H9 (cell line): ENCODE results near the gene SLC2A8. TPM values are rescaled to one million over a fixed set of nuclear protein-coding genes. Genes with fewer than 3 reads are reported as not detected.

Source experiments
- DNase-seq: peaks from one replicate; pipeline ENCODE4 v3.0.0-alpha.2; 2017
- H2AFZ ChIP-seq: one replicate; pipeline ENCODE4 v1.6.1; 2013; ENCODE audit warnings: mild to moderate bottlenecking, low read length, control low read depth, moderate library complexity
- H2AK5ac ChIP-seq: 2 replicates; pipeline ENCODE4 v1.6.1; 2013; ENCODE audit warnings: low read length, control low read depth, mixed read lengths; ENCODE audit not compliant: insufficient read length
- H2BK120ac ChIP-seq: one replicate; pipeline ENCODE4 v1.6.1; 2013; ENCODE audit warnings: low read depth, mild to moderate bottlenecking, low read length, control low read depth, inconsistent platforms; ENCODE audit not compliant: poor library complexity, severe bottlenecking
- H2BK12ac ChIP-seq: 2 replicates; pipeline ENCODE4 v1.6.1; 2013; ENCODE audit warnings: low read length, control low read depth, mixed read lengths, low read depth; ENCODE audit not compliant: insufficient read length
- H2BK15ac ChIP-seq: 2 replicates; pipeline ENCODE4 v1.6.1; 2013; ENCODE audit warnings: low read depth, low read length, control low read depth
- H2BK20ac ChIP-seq: one replicate; pipeline ENCODE4 v1.6.1; 2013; ENCODE audit warnings: low read depth, mild to moderate bottlenecking, low read length, control low read depth, inconsistent platforms; ENCODE audit not compliant: poor library complexity, severe bottlenecking
- H2BK5ac ChIP-seq: 2 replicates; pipeline ENCODE4 v1.6.1; 2013; ENCODE audit warnings: low read length, control low read depth, mixed read lengths; ENCODE audit not compliant: insufficient read length
- H3K14ac ChIP-seq: 2 replicates; pipeline ENCODE4 v1.6.1; 2013; ENCODE audit warnings: low read length, control low read depth; ENCODE audit not compliant: insufficient read depth
- H3K18ac ChIP-seq: 2 replicates; pipeline ENCODE4 v1.6.1; 2013; ENCODE audit warnings: low read depth, mild to moderate bottlenecking, mixed read lengths, low read length, control low read depth; ENCODE audit not compliant: insufficient read length
- H3K23ac ChIP-seq: 2 replicates; pipeline ENCODE4 v1.6.1; 2013; ENCODE audit warnings: low read length, control low read depth, mixed read lengths, low read depth; ENCODE audit not compliant: insufficient read length
- H3K23me2 ChIP-seq: 2 replicates; pipeline ENCODE4 v1.6.1; 2013; ENCODE audit warnings: low read depth, mild to moderate bottlenecking, mixed read lengths, low read length, control low read depth; ENCODE audit not compliant: insufficient read length, poor library complexity, severe bottlenecking
- H3K27ac ChIP-seq: 2 replicates; pipeline ENCODE4 v1.5.1; 2013; ENCODE audit warnings: low read length, control low read depth, mixed read lengths, low read depth; ENCODE audit not compliant: insufficient read length
- H3K27me3 ChIP-seq: 2 replicates; pipeline ENCODE4 v1.6.1; 2013; ENCODE audit warnings: low read length, control low read depth, inconsistent platforms; ENCODE audit not compliant: insufficient read depth
- H3K4ac ChIP-seq: 2 replicates; pipeline ENCODE4 v1.6.1; 2013; ENCODE audit warnings: low read depth, mild to moderate bottlenecking, control low read depth, inconsistent platforms, low read length, moderate library complexity
- H3K4me1 ChIP-seq: 2 replicates; pipeline ENCODE4 v1.6.1; 2013; ENCODE audit warnings: low read length, control low read depth, inconsistent platforms; ENCODE audit not compliant: insufficient read depth
- H3K4me2 ChIP-seq: 2 replicates; pipeline ENCODE4 v1.6.1; 2013; ENCODE audit warnings: low read length, control low read depth, mixed read lengths; ENCODE audit not compliant: insufficient read length, insufficient read depth
- H3K56ac ChIP-seq: 2 replicates; pipeline ENCODE4 v1.6.1; 2013; ENCODE audit warnings: low read depth, mild to moderate bottlenecking, mixed read lengths, low read length, control low read depth; ENCODE audit not compliant: insufficient read length
- H3K79me1 ChIP-seq: 2 replicates; pipeline ENCODE4 v1.6.1; 2013; ENCODE audit warnings: low read depth, mild to moderate bottlenecking, moderate library complexity, low read length, control low read depth, inconsistent platforms; ENCODE audit not compliant: insufficient read depth, poor library complexity, severe bottlenecking
- H3K79me2 ChIP-seq: 2 replicates; pipeline ENCODE4 v1.6.1; 2013; ENCODE audit warnings: low read length, control low read depth, inconsistent platforms; ENCODE audit not compliant: insufficient read depth
- H3K9ac ChIP-seq: 2 replicates; pipeline ENCODE4 v1.6.1; 2013; ENCODE audit warnings: low read length, control low read depth, mixed read lengths; ENCODE audit not compliant: insufficient read length; ENCODE audit errors: extremely low read depth
- H3K9me3 ChIP-seq: one replicate; pipeline ENCODE4 v1.6.1; 2013; ENCODE audit warnings: low read depth, low read length, inconsistent platforms; ENCODE audit not compliant: control insufficient read depth
- H3T11ph ChIP-seq: one replicate; pipeline ENCODE4 v1.6.1; 2013; ENCODE audit warnings: mild to moderate bottlenecking, low read length, control low read depth, inconsistent platforms
- H4K20me1 ChIP-seq: one replicate; pipeline ENCODE4 v1.6.1; 2013; ENCODE audit not compliant: control insufficient read depth, insufficient read length, insufficient read depth
- H4K5ac ChIP-seq: 2 replicates; pipeline ENCODE4 v1.6.1; 2013; ENCODE audit warnings: low read depth, mild to moderate bottlenecking, mixed read lengths, low read length, control low read depth; ENCODE audit not compliant: insufficient read length
- H4K8ac ChIP-seq: replicated peaks from 2 replicates; pipeline ENCODE4 v1.6.1; 2013; ENCODE audit warnings: low read length, control low read depth, mixed read lengths, low read depth; ENCODE audit not compliant: insufficient read length
- H4K91ac ChIP-seq: 2 replicates; pipeline ENCODE4 v1.6.1; 2013; ENCODE audit warnings: low read depth, mild to moderate bottlenecking, moderate library complexity, mixed read lengths, low read length, control low read depth; ENCODE audit not compliant: insufficient read length
- H3K27ac Mint-ChIP-seq, 3 experiments: 2 replicates in 2 of 3; 3 replicates in 1 of 3; pipeline ENCODE4 v1.8.0; 2020 to 2021; ENCODE audit warnings: mixed read lengths in 3 of 3, mild to moderate bottlenecking in 1 of 3, moderate library complexity in 1 of 3
- H3K27me3 Mint-ChIP-seq: 2 replicates; pipeline ENCODE4 v1.8.0; 2021; ENCODE audit warnings: low read depth, mild to moderate bottlenecking, moderate library complexity, mixed read lengths
- H3K36me3 Mint-ChIP-seq, 3 experiments: 2 replicates in 2 of 3; 3 replicates in 1 of 3; pipeline ENCODE4 v1.8.0; 2020 to 2021; ENCODE audit warnings: low read depth in 3 of 3, mixed read lengths in 3 of 3; ENCODE audit not compliant: insufficient read depth in 1 of 3
- H3K4me1 Mint-ChIP-seq, 2 experiments: 2 replicates each; pipeline ENCODE4 v1.8.0; 2020; ENCODE audit warnings: mixed read lengths in 2 of 2
- H3K4me3 Mint-ChIP-seq, 2 experiments: 2 replicates in 1 of 2; 3 replicates in 1 of 2; pipeline ENCODE4 v1.8.0; 2020 to 2021; ENCODE audit warnings: mild to moderate bottlenecking in 2 of 2, mixed read lengths in 2 of 2, moderate library complexity in 1 of 2
- H3K9me3 Mint-ChIP-seq, 2 experiments: 2 replicates in 1 of 2; 3 replicates in 1 of 2; pipeline ENCODE4 v1.8.0; 2020; ENCODE audit warnings: mild to moderate bottlenecking in 2 of 2, mixed read lengths in 2 of 2, moderate library complexity in 1 of 2
- WGBS: extraction: QIAGEN DNeasy Blood & Tissue Kit; methylation state at CpG from one replicate; pipeline ENCODE4 v1.1.7; 2013; ENCODE audit warnings: missing lambda C conversion rate, low lambda C conversion rate, mixed read lengths; ENCODE audit not compliant: insufficient read length; ENCODE audit errors: extremely low coverage; 5-methylcytosine and 5-hydroxymethylcytosine counted together
- total RNA-seq: library from RNA; stranded (reverse); gene quantifications from 2 replicates; pipeline ENCODE4 v1.2.1, GENCODE V29; 2021
- TF ChIP-seq, protein P1 (sequence below): fragments of 200-600 bp; sonication (generic); conservative IDR thresholded peaks from 3 replicates; pipeline ENCODE4 v1.8.0; 2021; ENCODE audit warnings: antibody characterized with exemption, mild to moderate bottlenecking

Gene SLC2A8
- total RNA-seq, 1 experiment from 2014 or later: 38.3 TPM

DNA sequence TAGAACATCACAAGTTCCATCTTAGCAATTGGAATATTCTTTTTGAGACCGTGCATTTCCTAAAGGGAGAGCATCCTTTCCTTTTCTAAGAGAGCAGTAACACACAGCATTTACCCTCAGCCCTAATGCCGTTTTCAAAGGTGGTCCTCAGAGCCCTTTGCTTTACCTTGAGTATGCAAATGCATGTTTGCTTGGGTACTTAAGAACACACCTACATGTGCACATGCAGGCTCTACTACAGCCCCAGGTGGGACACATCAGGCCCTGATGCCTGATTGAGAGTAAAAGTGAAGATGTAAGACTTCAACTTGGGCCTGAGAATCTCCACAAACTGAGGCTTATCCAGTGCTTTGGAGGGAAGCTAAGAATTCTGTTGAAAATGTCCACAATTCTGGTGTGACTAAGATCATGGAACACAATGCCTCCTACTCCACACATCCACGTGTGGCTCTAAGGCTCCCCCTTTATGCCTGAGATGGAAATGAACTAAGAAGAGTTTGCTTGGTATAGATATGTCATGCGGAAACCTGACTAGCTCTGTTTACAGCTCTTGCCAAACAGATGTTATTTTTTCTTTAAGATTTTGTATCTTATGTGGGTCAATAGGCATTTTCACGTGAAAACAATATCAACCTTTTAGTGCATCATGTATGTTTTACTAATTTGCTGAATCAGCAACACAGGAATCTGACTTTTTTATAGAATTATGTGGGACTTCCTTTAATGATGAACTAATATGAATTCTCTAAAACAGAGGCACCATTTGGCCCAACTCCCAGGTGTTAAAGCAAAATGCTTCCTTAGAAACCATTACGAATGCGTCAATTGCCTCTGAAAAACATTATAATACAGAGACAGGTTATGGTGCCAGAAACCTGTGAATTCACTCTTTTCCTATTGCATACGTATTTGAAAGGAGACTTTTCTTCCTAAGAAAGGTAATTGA, 48.9 kb upstream of the SLC2A8 start:
- Histone ChIP-seq H3K9me3 (no peaks in the 10 kb centered on the region), H4K20me1 (no peaks in the 10 kb centered on the region), H3K14ac (no peak overlapping the region), H3K27ac (no peak overlapping the region), H3T11ph (no peak overlapping the region), H2BK20ac (no peak overlapping the region), H3K79me2 (no peaks in the 10 kb centered on the region), H2BK12ac (no peak overlapping the region), H4K8ac (no peak overlapping the region), H3K79me1 (no peaks in the 10 kb centered on the region), H3K18ac (no peak overlapping the region), H3K56ac (no peak overlapping the region), H2AK5ac (no peak overlapping the region), H3K23ac (no peak overlapping the region), H3K4me2 (no peak overlapping the region), H2BK120ac (no peak overlapping the region), H3K4ac (no peak overlapping the region), H2BK15ac (no peak overlapping the region), H3K27me3 (no peaks in the 10 kb centered on the region), H3K9ac (no peak overlapping the region), H2BK5ac (no peak overlapping the region), H4K91ac (no peak overlapping the region), H3K23me2 (no peaks in the 10 kb centered on the region), H3K4me1 (0 out of 2 replicates have a peak, but pooled peaks cover 2% of the 10 kb centered on the region), H4K5ac (no peak overlapping the region), H2AFZ (no peak overlapping the region)
- Mint-ChIP-seq H3K27me3 (no peaks in the 10 kb centered on the region), H3K27ac (peak overlapping the region in 2 of 3 experiments; percentile 64 to 94; a peak in 2 of 7 replicates), H3K4me3 (no peak overlapping the region), H3K4me1 (peaks cover 16% of the 10 kb centered on the region in 2 experiments), H3K9me3 (no peaks in the 10 kb centered on the region), H3K36me3 (peaks cover 0 to 8% (median 6%) of the 10 kb centered on the region in 3 experiments; a peak in 4 of 7 replicates)
- DNase-seq: no peak
- no CpG with 5 or more reads among the region's 8 CpGs for WGBS
- TF ChIP-seq, protein P1, sequence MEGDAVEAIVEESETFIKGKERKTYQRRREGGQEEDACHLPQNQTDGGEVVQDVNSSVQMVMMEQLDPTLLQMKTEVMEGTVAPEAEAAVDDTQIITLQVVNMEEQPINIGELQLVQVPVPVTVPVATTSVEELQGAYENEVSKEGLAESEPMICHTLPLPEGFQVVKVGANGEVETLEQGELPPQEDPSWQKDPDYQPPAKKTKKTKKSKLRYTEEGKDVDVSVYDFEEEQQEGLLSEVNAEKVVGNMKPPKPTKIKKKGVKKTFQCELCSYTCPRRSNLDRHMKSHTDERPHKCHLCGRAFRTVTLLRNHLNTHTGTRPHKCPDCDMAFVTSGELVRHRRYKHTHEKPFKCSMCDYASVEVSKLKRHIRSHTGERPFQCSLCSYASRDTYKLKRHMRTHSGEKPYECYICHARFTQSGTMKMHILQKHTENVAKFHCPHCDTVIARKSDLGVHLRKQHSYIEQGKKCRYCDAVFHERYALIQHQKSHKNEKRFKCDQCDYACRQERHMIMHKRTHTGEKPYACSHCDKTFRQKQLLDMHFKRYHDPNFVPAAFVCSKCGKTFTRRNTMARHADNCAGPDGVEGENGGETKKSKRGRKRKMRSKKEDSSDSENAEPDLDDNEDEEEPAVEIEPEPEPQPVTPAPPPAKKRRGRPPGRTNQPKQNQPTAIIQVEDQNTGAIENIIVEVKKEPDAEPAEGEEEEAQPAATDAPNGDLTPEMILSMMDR: no peak; the same call in 2 of the 3 replicates
